Common myeloid progenitor, CD34-positive (primary cell): ENCODE measurements around the gene MRPL43.

Experiments
- CTCF ChIA-PET: fragments of 350-600 bp; sonication (Branson Sonifier 250); formaldehyde crosslinking; loops from one replicate; lab custom pipeline; 2021; ENCODE audit warnings: antibody characterized with exemption; lab: Charles Lee
- POLR2A ChIA-PET: fragments of 350-600 bp; sonication (Branson Sonifier 250); formaldehyde crosslinking; loops from one replicate; lab custom pipeline; 2021; ENCODE audit warnings: antibody characterized with exemption; lab: Charles Lee
- DNase-seq, 3 donors: peaks; one replicate each; pipeline versions ENCODE4 v3.0.0 to v3.0.0-alpha.2; 2013
- H3K27ac ChIP-seq, 2 experiments: 1 replicate in 1 of 2; 2 replicates in 1 of 2; pipeline ENCODE4 v1.7.0; 2013; ENCODE audit warnings: inconsistent platforms in 2 of 2, low read length in 2 of 2, mild to moderate bottlenecking in 2 of 2, low read depth in 1 of 2, moderate library complexity in 1 of 2; ENCODE audit not compliant: severe bottlenecking in 2 of 2, insufficient read depth in 1 of 2, poor library complexity in 1 of 2
- H3K27me3 ChIP-seq, 5 experiments: replicated peaks in 2 of 5; 1 replicate in 3 of 5; 2 replicates in 2 of 5; pipeline versions ENCODE4 v1.6.1 to v1.7.0; 2013; ENCODE audit warnings: low read length in 4 of 5, mild to moderate bottlenecking in 2 of 5, moderate library complexity in 2 of 5, inconsistent platforms in 1 of 5; ENCODE audit not compliant: insufficient read depth in 5 of 5, control insufficient read depth in 4 of 5
- H3K36me3 ChIP-seq, 4 experiments: 1 replicate in 2 of 4; 2 replicates in 2 of 4; pipeline versions ENCODE4 v1.6.1 to v1.7.0; 2013; ENCODE audit warnings: low read length in 3 of 4, control low read depth in 1 of 4, mild to moderate bottlenecking in 1 of 4; ENCODE audit not compliant: control insufficient read depth in 4 of 4, insufficient read depth in 4 of 4
- H3K4me1 ChIP-seq, 4 experiments: 1 replicate in 3 of 4; 2 replicates in 1 of 4; pipeline versions ENCODE4 v1.6.1 to v1.7.1; 2013; ENCODE audit warnings: low read length in 3 of 4, mild to moderate bottlenecking in 3 of 4, control low read depth in 1 of 4, inconsistent platforms in 1 of 4, moderate library complexity in 1 of 4; ENCODE audit not compliant: control insufficient read depth in 4 of 4, insufficient read depth in 4 of 4; ENCODE audit errors: control extremely low read depth in 1 of 4
- H3K4me3 ChIP-seq, 7 experiments: 1 replicate in 4 of 7; 2 replicates in 3 of 7; pipeline versions ENCODE4 v1.5.1 to v1.7.0; 2013; ENCODE audit warnings: mild to moderate bottlenecking in 7 of 7, low read length in 6 of 7, moderate library complexity in 6 of 7, inconsistent platforms in 2 of 7, low read depth in 2 of 7, control low read depth in 1 of 7; ENCODE audit not compliant: insufficient read depth in 4 of 7, control insufficient read depth in 1 of 7; ENCODE audit errors: extremely low read depth in 1 of 7
- H3K9me3 ChIP-seq, 5 experiments: 1 replicate in 4 of 5; 2 replicates in 1 of 5; pipeline versions ENCODE4 v1.6.1 to v1.7.1; 2013; ENCODE audit warnings: low read length in 4 of 5, mild to moderate bottlenecking in 2 of 5, inconsistent platforms in 1 of 5, low read depth in 1 of 5, moderate library complexity in 1 of 5; ENCODE audit not compliant: control insufficient read depth in 4 of 5, insufficient read depth in 2 of 5; ENCODE audit errors: control extremely low read depth in 1 of 5
- WGBS: methylation state at CpG from one replicate; pipeline ENCODE4 v1.1.5; 2013; ENCODE audit not compliant: insufficient coverage; 5-methylcytosine and 5-hydroxymethylcytosine counted together

The MRPL43 gene

DNA sequence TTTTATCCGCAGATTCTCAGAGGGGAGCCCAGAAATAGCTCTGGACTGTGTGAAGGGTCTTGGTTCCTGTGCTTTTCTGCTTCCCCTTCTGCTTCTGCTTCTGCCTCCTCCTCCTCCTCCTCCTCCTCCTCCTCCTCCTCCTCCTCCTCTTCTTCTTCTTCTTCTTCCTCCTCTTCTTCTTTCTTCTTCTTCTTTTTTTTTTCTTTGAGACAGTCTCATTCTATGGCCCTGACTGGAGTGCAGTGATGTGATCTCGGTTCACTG lies 32.1 kb upstream of the MRPL43 start:
- Histone ChIP-seq H3K4me1 (peaks cover 0 to 20% (median 16%) of the 10 kb centered on the region in 4 experiments), H3K9me3 (no peaks in the 10 kb centered on the region), H3K27me3 (peaks cover 0 to 29% (median 3%) of the 10 kb centered on the region in 5 experiments), H3K4me3 (peak overlapping the region in 3 of 7 experiments; percentile 7 to 48 (median 19)), H3K27ac (no peak overlapping the region), H3K36me3 (no peaks in the 10 kb centered on the region)
- POLR2A ChIA-PET, result interaction anchor here (1.3 kb wide), 1 partner anchor 13 kb away, joined by 3 read pairs; no protein-coding TSS in a partner anchor
- CTCF ChIA-PET, result interaction anchor here (0.9 to 7.3 kb wide), 15 partner anchors 9 to 122 kb away, joined by 3 to 311 read pairs (median 9); partner anchors contain the start of genes LZTS2, MRPL43, PDZD7 and SEMA4G
- DNase-seq, result no peak
- WGBS, result 38% methylated on average over 2 of the region's 2 CpGs

DNA sequence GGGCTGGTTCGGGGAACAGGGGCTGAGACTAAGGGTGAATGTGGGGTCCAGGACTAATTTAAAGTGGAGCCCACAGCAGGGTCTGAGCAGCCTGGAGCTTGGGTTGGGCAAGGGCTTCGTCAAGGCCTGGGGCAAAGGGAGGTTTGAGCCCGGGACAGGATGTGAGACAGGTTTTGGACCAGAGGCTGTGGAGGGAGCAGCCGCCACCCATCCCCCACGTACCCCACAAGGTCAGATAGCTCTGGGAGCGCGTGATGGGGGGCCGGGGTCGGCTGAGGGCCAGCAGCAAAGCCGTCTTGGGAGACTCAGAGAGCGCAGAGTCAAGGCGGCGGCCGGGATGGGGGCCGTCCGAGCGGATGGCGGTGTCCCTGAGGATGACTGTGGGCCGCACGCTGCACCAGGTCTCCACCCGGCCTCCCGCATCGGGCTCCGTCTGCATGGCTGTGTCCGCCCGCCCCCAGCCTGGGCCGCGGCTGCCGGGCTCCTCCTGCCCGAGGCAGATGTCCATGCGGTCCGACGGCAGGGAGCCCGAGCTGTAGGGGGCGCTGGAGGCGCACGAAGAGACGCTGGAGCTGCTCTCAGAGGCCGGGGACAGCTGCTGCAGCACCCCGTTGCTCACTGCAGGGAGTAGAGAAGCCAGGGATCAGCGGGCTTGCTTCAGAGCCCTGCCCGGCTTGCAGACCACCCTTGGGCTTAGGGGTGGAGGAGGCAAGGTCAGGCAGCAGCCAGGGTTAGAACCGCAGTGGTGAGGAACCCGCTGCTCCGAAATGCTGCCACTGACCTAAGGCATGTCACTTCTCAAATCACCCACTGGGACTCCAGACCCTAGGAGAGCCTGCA lies 31.5 kb upstream of the MRPL43 start:
- H3K4me1 ChIP-seq, result peaks cover 0 to 23% (median 17%) of the 10 kb centered on the region in 4 experiments
- peak; percentile 72 to 73 (median 73) for DNase-seq
- H3K27ac ChIP-seq, result no peak overlapping the region
- no peaks in the 10 kb centered on the region for H3K36me3 ChIP-seq
- WGBS, result 48% methylated on average over 44 of the region's 45 CpGs
- CTCF ChIA-PET, result interaction anchor here (0.9 to 7.3 kb wide), 16 partner anchors 9 to 123 kb away, joined by 3 to 311 read pairs (median 8); partner anchors contain the start of genes LZTS2, MRPL43, PDZD7 and SEMA4G
- no peaks in the 10 kb centered on the region for H3K9me3 ChIP-seq
- POLR2A ChIA-PET, result interaction anchor here (0.8 to 1.3 kb wide), 2 partner anchors 13 to 31 kb away, joined by 3 read pairs; no protein-coding TSS in a partner anchor
- peaks cover 0 to 29% (median 3%) of the 10 kb centered on the region in 5 experiments for H3K27me3 ChIP-seq
- H3K4me3 ChIP-seq, result peak overlapping the region in 3 of 7 experiments; percentile 7 to 48 (median 19)

DNA sequence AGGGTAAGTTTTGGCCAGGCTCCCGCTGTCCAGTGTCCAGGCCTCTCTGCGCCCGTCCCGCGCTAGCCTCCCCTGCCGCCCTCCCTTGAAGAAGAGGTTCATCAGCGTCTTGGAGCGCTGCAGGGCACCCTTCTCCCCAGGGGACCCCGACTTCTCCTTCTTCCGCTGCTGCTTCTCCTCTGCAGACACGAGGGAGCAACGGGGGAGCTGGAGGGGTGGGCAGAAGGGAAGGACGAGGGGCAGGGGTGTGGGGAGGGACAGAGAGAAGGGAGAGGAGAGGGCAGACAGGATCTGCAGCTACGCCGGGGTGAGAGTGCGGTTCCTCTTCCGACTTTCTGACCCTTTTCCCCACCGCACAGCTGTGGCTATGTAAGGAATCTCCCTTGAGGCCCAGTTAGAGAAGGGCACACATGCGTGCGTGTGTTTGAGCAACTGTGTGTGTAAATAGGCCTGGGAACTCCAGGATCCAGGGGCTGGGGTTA lies 30.9 kb upstream of the MRPL43 start:
- Histone ChIP-seq H3K36me3 (no peaks in the 10 kb centered on the region), H3K9me3 (no peaks in the 10 kb centered on the region), H3K4me1 (peaks cover 0 to 23% (median 22%) of the 10 kb centered on the region in 4 experiments), H3K27me3 (peaks cover 0 to 29% (median 3%) of the 10 kb centered on the region in 5 experiments), H3K27ac (no peak overlapping the region), H3K4me3 (peak overlapping the region in 1 of 7 experiments; percentile 28)
- DNase-seq, result peak in 2 of 3 donors; percentile 69 to 71
- ChIA-PET POLR2A (interaction anchor here (0.8 kb wide), 1 partner anchor 32 kb away, joined by 3 read pairs; no protein-coding TSS in a partner anchor), CTCF (interaction anchor here (0.9 to 7.3 kb wide), 13 partner anchors 10 to 124 kb away, joined by 3 to 311 read pairs (median 9); partner anchors contain the start of genes LZTS2, MRPL43, PDZD7 and SEMA4G)
- 39% methylated on average over 8 of the region's 20 CpGs for WGBS

DNA sequence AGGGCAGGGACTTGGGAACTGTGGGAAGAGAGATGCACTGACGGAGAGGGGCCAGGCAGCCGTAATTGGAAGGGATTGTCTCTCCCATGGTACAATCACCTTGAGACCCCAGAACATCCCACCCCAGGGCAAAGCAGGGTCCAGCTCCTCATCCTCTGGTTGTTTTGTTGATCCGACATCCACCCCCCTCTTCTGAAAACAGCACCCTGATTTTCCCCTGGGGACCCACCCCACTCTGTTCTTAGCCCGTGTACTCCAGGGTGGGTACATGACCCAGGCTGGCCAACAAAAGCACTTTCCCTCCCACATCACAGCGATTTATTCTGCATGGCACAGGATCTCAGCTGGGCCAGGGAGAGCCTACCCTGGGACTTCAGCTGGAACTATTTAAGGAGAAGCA lies 29.5 kb upstream of the MRPL43 start:
- ChIA-PET POLR2A (interaction anchor here (1.2 kb wide), 1 partner anchor 15 kb away, joined by 4 read pairs; no protein-coding TSS in a partner anchor), CTCF (interaction anchor here (1.0 to 7.3 kb wide), 7 partner anchors 11 to 50 kb away, joined by 3 to 311 read pairs (median 71); partner anchors contain the start of genes LZTS2, MRPL43, PDZD7 and SEMA4G)
- 97% methylated on average over 5 of the region's 5 CpGs for WGBS
- peaks cover 0 to 31% (median 29%) of the 10 kb centered on the region in 4 experiments for H3K4me1 ChIP-seq
- no peak for DNase-seq
- H3K4me3 ChIP-seq, result no peak overlapping the region
- no peak overlapping the region for H3K27ac ChIP-seq
- no peaks in the 10 kb centered on the region for H3K9me3 ChIP-seq
- H3K27me3 ChIP-seq, result peaks cover 0 to 29% (median 3%) of the 10 kb centered on the region in 5 experiments
- H3K36me3 ChIP-seq, result no peaks in the 10 kb centered on the region

DNA sequence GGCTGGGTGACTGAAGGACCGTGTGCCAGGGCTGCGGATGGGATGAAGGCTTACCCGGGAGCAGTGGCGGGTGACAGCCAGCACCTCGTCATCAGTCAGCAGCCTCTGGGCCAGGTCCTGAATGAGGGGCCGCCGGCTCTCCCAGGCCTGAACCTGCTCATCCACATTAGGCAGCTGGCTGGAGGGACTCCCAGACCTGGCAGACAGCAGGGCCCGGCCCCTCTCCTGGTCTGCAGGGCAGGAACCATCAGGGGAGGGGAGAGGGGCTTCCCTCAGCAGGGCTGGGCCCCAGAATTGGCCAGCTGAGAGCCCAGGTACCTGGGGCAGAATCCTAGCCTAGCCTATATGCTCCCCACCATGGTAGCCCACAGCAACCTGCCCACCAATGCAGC lies 28.3 kb upstream of the MRPL43 start:
- ChIA-PET POLR2A (no interaction called here), CTCF (interaction anchor here (1.5 to 7.3 kb wide), 11 partner anchors 12 to 126 kb away, joined by 4 to 311 read pairs (median 9); partner anchors contain the start of genes LZTS2, MRPL43, PDZD7 and SEMA4G)
- no peak overlapping the region for H3K4me3 ChIP-seq
- no peaks in the 10 kb centered on the region for H3K36me3 ChIP-seq
- H3K4me1 ChIP-seq, result peaks cover 0 to 31% (median 29%) of the 10 kb centered on the region in 4 experiments
- peaks cover 0 to 29% (median 3%) of the 10 kb centered on the region in 5 experiments for H3K27me3 ChIP-seq
- DNase-seq, result no peak
- H3K9me3 ChIP-seq, result no peaks in the 10 kb centered on the region
- 96% methylated on average over 8 of the region's 8 CpGs for WGBS
- H3K27ac ChIP-seq, result no peak overlapping the region

DNA sequence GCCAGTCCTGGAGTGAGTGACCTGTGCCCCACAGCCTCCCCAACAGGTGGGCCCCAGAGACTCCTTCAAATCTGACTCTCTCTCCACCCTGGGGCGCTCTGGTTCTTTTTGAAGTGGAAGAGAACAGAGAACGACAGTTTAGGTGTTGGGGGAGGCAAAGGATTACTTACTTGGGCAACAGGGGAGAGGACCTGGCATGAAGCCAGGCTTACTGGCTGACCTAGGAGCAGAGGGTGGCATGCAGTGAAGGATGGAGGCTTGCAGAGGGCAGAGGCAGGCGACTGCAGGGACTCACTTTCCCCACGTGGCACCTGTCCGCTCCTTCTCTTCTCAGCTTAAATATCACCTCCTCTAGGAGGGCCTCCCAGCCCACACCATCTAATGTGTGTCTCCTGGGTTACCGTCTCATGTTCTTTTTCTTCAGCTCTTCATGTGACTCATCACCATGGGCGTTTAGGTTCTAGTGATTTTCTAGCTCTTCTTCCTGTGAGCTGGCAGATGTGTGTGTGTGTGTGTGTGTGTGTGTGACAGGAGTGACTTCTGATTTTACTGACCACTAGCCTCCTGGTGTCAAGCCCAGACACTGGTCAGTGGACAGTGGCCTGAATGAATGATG lies 27.8 kb upstream of the MRPL43 start:
- no peak overlapping the region for H3K27ac ChIP-seq
- ChIA-PET CTCF (interaction anchor here (0.8 to 7.3 kb wide), 17 partner anchors 13 to 136 kb away, joined by 3 to 311 read pairs (median 6); partner anchors contain the start of genes LZTS2, MRPL43, PDZD7 and SEMA4G), POLR2A (no interaction called here)
- DNase-seq, result peak in 1 of 3 donors; percentile 53
- peaks cover 0 to 29% (median 3%) of the 10 kb centered on the region in 5 experiments for H3K27me3 ChIP-seq
- peaks cover 0 to 31% (median 29%) of the 10 kb centered on the region in 4 experiments for H3K4me1 ChIP-seq
- no peak overlapping the region for H3K4me3 ChIP-seq
- 87% methylated on average over 5 of the region's 7 CpGs for WGBS
- H3K36me3 ChIP-seq, result no peaks in the 10 kb centered on the region
- no peaks in the 10 kb centered on the region for H3K9me3 ChIP-seq
